Measurements from ENCODE around the gene LCP2.

Gene LCP2

GRCh38 chr5:170217831-170218230 is 79.7 kb downstream of the LCP2 start:
- no peaks in the 10 kb centered on the region for H3K79me2 ChIP-seq (ENCODE audit: control insufficient read depth, insufficient read depth, low read length, unreplicated experiment)
- H3K27ac ChIP-seq (ENCODE audit: low read depth, low read length), result no peak overlapping the region
- H3K4me3 ChIP-seq (ENCODE audit: low read depth, low read length), result no peak overlapping the region
- no peaks in the 10 kb centered on the region for H3K36me3 ChIP-seq (ENCODE audit: insufficient read depth, low read length)
- no peak overlapping the region for H2AFZ ChIP-seq (ENCODE audit: low read length, unreplicated experiment)
- peaks cover 25% of the 10 kb centered on the region for H3K4me1 ChIP-seq (ENCODE audit: control insufficient read depth, insufficient read depth, low read length, unreplicated experiment)
- no peaks in the 10 kb centered on the region for H3K27me3 ChIP-seq (ENCODE audit: insufficient read depth, low read length)

- H3K4me1 ChIP-seq (ENCODE audit: control insufficient read depth, insufficient read depth, low read length, unreplicated experiment), result peaks cover 25% of the 10 kb centered on the region
- no peak overlapping the region for H3K4me3 ChIP-seq (ENCODE audit: low read depth, low read length)
- no peaks in the 10 kb centered on the region for H3K36me3 ChIP-seq (ENCODE audit: insufficient read depth, low read length)
- H2AFZ ChIP-seq (ENCODE audit: low read length, unreplicated experiment), result no peak overlapping the region
- no peak overlapping the region for H3K27ac ChIP-seq (ENCODE audit: low read depth, low read length)
- 0 out of 2 replicates have a peak, but pooled peaks cover 11% of the 10 kb centered on the region for H3K27me3 ChIP-seq (ENCODE audit: insufficient read depth, low read length)
- H3K79me2 ChIP-seq (ENCODE audit: control insufficient read depth, insufficient read depth, low read length, unreplicated experiment), result no peaks in the 10 kb centered on the region
These were observed 81.2 kb downstream of the LCP2 start for GRCh38 chr5:170216257-170216864.

- H3K4me3 ChIP-seq (ENCODE audit: low read depth, low read length), result no peak overlapping the region
- no peak overlapping the region for H3K27ac ChIP-seq (ENCODE audit: low read depth, low read length)
- peaks cover 40% of the 10 kb centered on the region for H3K27me3 ChIP-seq (ENCODE audit: insufficient read depth, low read length)
- H3K36me3 ChIP-seq (ENCODE audit: insufficient read depth, low read length), result no peaks in the 10 kb centered on the region
- H2AFZ ChIP-seq (ENCODE audit: low read length, unreplicated experiment), result no peak overlapping the region
- H3K4me1 ChIP-seq (ENCODE audit: control insufficient read depth, insufficient read depth, low read length, unreplicated experiment), result no peaks in the 10 kb centered on the region
- no peaks in the 10 kb centered on the region for H3K79me2 ChIP-seq (ENCODE audit: control insufficient read depth, insufficient read depth, low read length, unreplicated experiment)
These were observed 85.8 kb downstream of the LCP2 start for GRCh38 chr5:170211575-170212334.

- H3K4me1 ChIP-seq (ENCODE audit: control insufficient read depth, insufficient read depth, low read length, unreplicated experiment), result no peaks in the 10 kb centered on the region
- H3K36me3 ChIP-seq (ENCODE audit: insufficient read depth, low read length), result no peaks in the 10 kb centered on the region
- H2AFZ ChIP-seq (ENCODE audit: low read length, unreplicated experiment), result no peak overlapping the region
- no peak overlapping the region for H3K27ac ChIP-seq (ENCODE audit: low read depth, low read length)
- H3K79me2 ChIP-seq (ENCODE audit: control insufficient read depth, insufficient read depth, low read length, unreplicated experiment), result no peaks in the 10 kb centered on the region
- peaks cover 69% of the 10 kb centered on the region for H3K27me3 ChIP-seq (ENCODE audit: insufficient read depth, low read length)
- H3K4me3 ChIP-seq (ENCODE audit: low read depth, low read length), result no peak overlapping the region
These were observed 90.6 kb downstream of the LCP2 start for GRCh38 chr5:170206958-170207357.

GRCh38 chr5:170206216-170206615 is 91.4 kb downstream of the LCP2 start:
- Histone ChIP-seq H3K79me2 (ENCODE audit: control insufficient read depth, insufficient read depth, low read length, unreplicated experiment) (no peaks in the 10 kb centered on the region), H3K27ac (ENCODE audit: low read depth, low read length) (no peak overlapping the region), H3K27me3 (ENCODE audit: insufficient read depth, low read length) (peaks cover 69% of the 10 kb centered on the region), H3K4me3 (ENCODE audit: low read depth, low read length) (no peak overlapping the region), H2AFZ (ENCODE audit: low read length, unreplicated experiment) (no peak overlapping the region), H3K4me1 (ENCODE audit: control insufficient read depth, insufficient read depth, low read length, unreplicated experiment) (no peaks in the 10 kb centered on the region), H3K36me3 (ENCODE audit: insufficient read depth, low read length) (no peaks in the 10 kb centered on the region)

- no peak overlapping the region for H3K27ac ChIP-seq (ENCODE audit: low read depth, low read length)
- H3K4me3 ChIP-seq (ENCODE audit: low read depth, low read length), result no peak overlapping the region
- no peaks in the 10 kb centered on the region for H3K4me1 ChIP-seq (ENCODE audit: control insufficient read depth, insufficient read depth, low read length, unreplicated experiment)
- no peaks in the 10 kb centered on the region for H3K79me2 ChIP-seq (ENCODE audit: control insufficient read depth, insufficient read depth, low read length, unreplicated experiment)
- no peak overlapping the region for H2AFZ ChIP-seq (ENCODE audit: low read length, unreplicated experiment)
- H3K27me3 ChIP-seq (ENCODE audit: insufficient read depth, low read length), result peaks cover 77% of the 10 kb centered on the region
- H3K36me3 ChIP-seq (ENCODE audit: insufficient read depth, low read length), result no peaks in the 10 kb centered on the region
These were observed 93.4 kb downstream of the LCP2 start for GRCh38 chr5:170204202-170204601.

GRCh38 chr5:170202117-170202516 is 95.5 kb downstream of the LCP2 start:
- H3K36me3 ChIP-seq (ENCODE audit: insufficient read depth, low read length), result no peaks in the 10 kb centered on the region
- no peak overlapping the region for H2AFZ ChIP-seq (ENCODE audit: low read length, unreplicated experiment)
- H3K79me2 ChIP-seq (ENCODE audit: control insufficient read depth, insufficient read depth, low read length, unreplicated experiment), result no peaks in the 10 kb centered on the region
- H3K4me1 ChIP-seq (ENCODE audit: control insufficient read depth, insufficient read depth, low read length, unreplicated experiment), result no peaks in the 10 kb centered on the region
- no peak overlapping the region for H3K27ac ChIP-seq (ENCODE audit: low read depth, low read length)
- no peak overlapping the region for H3K4me3 ChIP-seq (ENCODE audit: low read depth, low read length)
- peaks cover 80% of the 10 kb centered on the region for H3K27me3 ChIP-seq (ENCODE audit: insufficient read depth, low read length)

GRCh38 chr5:170201311-170201710 is 96.3 kb downstream of the LCP2 start:
- Histone ChIP-seq H3K4me1 (ENCODE audit: control insufficient read depth, insufficient read depth, low read length, unreplicated experiment) (no peaks in the 10 kb centered on the region), H2AFZ (ENCODE audit: low read length, unreplicated experiment) (no peak overlapping the region), H3K36me3 (ENCODE audit: insufficient read depth, low read length) (no peaks in the 10 kb centered on the region), H3K27me3 (ENCODE audit: insufficient read depth, low read length) (peaks cover 80% of the 10 kb centered on the region), H3K79me2 (ENCODE audit: control insufficient read depth, insufficient read depth, low read length, unreplicated experiment) (no peaks in the 10 kb centered on the region), H3K4me3 (ENCODE audit: low read depth, low read length) (no peak overlapping the region), H3K27ac (ENCODE audit: low read depth, low read length) (no peak overlapping the region)

GRCh38 chr5:170200876-170201275 is 96.7 kb downstream of the LCP2 start:
- Histone ChIP-seq H3K4me3 (ENCODE audit: low read depth, low read length) (no peak overlapping the region), H3K36me3 (ENCODE audit: insufficient read depth, low read length) (no peaks in the 10 kb centered on the region), H3K27me3 (ENCODE audit: insufficient read depth, low read length) (peaks cover 79% of the 10 kb centered on the region), H3K4me1 (ENCODE audit: control insufficient read depth, insufficient read depth, low read length, unreplicated experiment) (no peaks in the 10 kb centered on the region), H3K79me2 (ENCODE audit: control insufficient read depth, insufficient read depth, low read length, unreplicated experiment) (no peaks in the 10 kb centered on the region), H3K27ac (ENCODE audit: low read depth, low read length) (no peak overlapping the region), H2AFZ (ENCODE audit: low read length, unreplicated experiment) (no peak overlapping the region)

Measured in ACC112 (cell line).